Choroid plexus epithelial cell (primary cell): ENCODE results near the gene GNAQ.
A peak's percentile ranks its signal among the peaks of the same experiment; 100 is the strongest.
"Not testable (repeated sequence)": the region's sequence is repeated elsewhere in the genome, so short reads cannot be mapped to it uniquely, and the experiment has no call there.

ENCODE experiments used
- DNase-seq: peaks from one replicate; pipeline ENCODE4 v3.0.0-alpha.2; 2010; ENCODE audit warnings: low read depth
- H3K4me3 ChIP-seq: 2 replicates; pipeline ENCODE4 v1.5.1; 2011; ENCODE audit warnings: low read depth, mild to moderate bottlenecking, control low read depth, low read length, moderate library complexity
- TF ChIP-seq, protein P1 (sequence below): conservative IDR thresholded peaks from 2 replicates; pipeline ENCODE4 v1.5.1; 2011; ENCODE audit warnings: low read depth, mild to moderate bottlenecking, control low read depth, inconsistent platforms, low read length, moderate library complexity

GNAQ gene

DNA sequence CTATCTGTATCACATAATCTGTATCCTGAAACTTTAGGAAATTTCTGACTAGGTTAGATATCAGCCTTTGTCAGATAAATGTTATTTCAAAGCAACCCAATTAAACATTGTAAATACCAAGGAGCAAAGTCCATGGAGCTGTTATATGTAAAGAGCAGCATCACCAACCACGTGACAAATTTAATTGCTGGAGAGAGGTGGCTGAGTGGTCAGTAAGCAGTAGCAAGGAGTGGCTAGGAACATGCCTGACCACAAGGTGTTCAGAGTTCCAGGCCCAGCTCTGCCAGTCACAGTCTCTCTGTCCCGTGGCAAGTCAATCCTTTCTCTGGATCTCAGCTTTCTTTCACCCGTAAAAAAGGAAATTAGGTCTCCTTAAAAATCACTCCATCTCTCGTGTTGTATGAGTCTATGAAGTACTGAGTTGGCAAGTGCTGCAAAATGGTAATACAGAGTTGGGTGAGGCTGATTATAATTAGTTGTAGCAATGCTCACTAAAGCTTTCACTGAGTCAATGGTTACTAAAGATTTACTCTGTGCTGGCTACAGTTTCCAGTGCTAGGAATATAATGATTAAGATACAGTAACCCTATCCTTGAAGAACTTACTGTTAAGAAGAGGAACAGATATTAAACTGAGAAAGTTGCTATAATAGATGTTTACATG lies 166.1 kb downstream of the GNAQ start:
- no peak for DNase-seq
- no peak overlapping the region for H3K4me3 ChIP-seq
- TF ChIP-seq, protein P1, sequence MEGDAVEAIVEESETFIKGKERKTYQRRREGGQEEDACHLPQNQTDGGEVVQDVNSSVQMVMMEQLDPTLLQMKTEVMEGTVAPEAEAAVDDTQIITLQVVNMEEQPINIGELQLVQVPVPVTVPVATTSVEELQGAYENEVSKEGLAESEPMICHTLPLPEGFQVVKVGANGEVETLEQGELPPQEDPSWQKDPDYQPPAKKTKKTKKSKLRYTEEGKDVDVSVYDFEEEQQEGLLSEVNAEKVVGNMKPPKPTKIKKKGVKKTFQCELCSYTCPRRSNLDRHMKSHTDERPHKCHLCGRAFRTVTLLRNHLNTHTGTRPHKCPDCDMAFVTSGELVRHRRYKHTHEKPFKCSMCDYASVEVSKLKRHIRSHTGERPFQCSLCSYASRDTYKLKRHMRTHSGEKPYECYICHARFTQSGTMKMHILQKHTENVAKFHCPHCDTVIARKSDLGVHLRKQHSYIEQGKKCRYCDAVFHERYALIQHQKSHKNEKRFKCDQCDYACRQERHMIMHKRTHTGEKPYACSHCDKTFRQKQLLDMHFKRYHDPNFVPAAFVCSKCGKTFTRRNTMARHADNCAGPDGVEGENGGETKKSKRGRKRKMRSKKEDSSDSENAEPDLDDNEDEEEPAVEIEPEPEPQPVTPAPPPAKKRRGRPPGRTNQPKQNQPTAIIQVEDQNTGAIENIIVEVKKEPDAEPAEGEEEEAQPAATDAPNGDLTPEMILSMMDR = no peak

DNA sequence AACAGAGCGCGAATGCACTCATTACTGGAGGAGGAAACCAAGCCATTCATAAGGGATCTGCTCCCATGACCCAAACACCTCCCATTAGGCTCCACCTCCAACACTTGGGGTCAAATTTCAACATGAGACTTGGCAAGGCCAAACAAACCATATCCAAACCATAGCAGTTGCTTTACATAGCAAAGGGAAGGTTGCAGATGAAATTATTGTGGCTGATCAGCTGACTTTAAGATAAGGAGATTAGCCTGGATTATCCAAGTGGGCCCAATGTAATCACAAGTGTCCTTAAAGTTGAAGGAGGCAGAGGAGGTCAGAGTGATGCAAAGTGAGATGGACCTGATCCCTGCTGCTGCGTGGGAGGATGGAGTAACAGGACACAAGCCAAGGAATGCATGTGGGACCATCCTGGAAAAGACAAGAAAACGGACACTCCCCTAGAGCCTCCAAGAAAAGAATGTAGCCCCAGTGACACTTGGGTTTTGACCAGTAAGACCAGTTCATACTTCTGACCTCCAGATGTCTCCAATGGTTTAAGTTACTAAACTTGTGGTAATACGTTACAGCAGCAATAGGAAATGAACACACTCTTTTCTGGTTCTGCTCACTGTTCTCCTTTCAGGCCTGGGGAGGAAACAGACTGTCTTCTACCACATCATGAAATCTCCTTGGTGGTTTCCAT lies 167.3 kb downstream of the GNAQ start:
- TF ChIP-seq, protein P1 = no peak
- H3K4me3 ChIP-seq = no peak overlapping the region
- DNase-seq = peak; percentile 72

DNA sequence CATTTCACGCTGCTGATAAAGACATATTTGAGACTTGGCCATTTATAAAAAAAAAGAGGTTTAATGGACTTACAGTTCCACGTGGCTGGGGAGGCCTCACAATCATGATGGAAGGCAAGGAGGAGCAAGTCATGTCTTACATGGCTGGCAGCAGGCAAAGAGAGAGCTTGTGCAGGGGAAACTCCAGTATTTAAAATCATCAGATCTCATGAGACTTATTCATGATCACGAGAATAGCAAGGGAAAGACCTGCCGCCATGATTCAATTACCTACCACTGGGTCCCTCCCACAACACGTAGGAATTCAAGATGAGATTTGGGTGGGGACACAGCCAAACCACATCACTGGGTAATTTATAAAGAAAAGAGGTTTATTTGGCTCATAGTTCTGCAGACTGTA lies 168.0 kb downstream of the GNAQ start:
- H3K4me3 ChIP-seq, DNase-seq: not testable (repeated sequence)

DNA sequence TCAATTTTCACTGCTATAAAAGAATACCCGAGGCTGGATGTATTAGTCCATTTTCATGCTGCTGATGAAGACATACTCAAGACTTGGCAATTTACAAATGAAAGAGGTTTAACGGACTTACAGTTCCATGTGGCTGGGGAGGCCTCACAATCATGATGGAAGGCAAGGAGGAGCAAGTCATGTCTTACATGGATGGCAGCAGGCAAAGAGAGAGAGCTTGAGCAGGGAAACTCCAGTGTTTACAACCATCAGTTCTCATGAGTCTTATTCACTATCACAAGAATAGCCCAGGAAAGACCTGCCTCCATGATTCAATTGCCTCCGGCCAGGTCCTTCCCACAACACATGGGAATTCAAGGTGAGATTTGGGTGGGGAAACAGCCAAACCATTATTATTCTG lies 170.7 kb downstream of the GNAQ start:
- not testable (repeated sequence) for H3K4me3 ChIP-seq, DNase-seq

DNA sequence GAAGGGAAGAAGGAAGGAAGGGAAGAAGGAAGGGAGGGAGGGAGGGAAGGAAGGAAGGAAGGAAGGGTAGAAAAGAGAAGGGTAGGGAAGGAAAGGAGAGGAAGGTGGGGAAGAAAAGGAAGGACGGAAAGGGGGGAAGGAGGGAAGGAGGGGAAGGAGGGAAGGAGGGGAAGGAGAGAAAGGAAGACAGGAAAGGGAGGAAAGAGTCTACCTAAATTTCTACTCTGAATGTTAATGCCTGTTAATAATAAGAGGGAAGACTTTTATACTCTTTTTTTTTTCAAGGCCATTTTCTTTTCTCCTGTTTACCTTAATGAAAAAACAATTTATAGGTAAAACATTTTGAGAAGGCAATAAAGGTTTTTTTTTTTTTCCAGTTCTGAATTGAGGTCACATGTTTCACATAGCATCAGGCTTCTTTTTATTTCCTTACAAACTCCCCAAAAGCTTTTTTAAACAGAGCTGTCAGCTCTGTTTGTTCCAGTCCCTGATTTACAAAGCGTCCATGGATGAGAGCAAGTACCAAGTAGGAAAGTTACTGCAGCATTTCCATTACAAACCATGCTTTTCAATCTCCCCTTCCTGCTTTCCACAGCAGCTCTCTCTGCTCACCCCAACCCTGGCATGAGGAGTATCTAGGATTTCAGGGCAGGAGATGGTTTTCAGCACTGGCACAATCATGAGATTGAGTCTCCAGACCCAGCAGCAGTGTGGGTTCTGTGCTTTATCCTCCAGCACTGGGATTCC lies 173.9 kb downstream of the GNAQ start:
- no peak overlapping the region for H3K4me3 ChIP-seq
- no peak for DNase-seq
- TF ChIP-seq, protein P1 = no peak

DNA sequence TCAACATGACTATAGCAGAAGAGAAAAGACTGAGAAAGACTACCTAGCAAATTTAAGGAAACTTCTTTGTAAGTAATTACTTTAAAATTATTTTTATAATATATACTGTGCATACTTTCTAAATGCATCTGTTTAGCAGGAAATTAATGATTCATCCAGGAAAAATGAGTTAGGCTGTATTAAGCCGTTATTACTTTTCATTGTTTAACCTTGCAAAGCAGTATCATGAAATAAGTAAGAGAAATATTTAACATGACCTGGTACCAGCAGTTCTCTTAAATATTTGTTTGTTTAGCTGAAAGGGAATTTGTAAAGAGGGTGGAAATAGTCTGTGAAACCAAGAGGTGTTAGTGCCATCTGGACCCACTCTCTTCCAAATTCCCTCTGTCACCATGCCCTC lies 175.0 kb downstream of the GNAQ start:
- TF ChIP-seq, protein P1 = no peak
- no peak overlapping the region for H3K4me3 ChIP-seq
- peak; percentile 43 for DNase-seq

DNA sequence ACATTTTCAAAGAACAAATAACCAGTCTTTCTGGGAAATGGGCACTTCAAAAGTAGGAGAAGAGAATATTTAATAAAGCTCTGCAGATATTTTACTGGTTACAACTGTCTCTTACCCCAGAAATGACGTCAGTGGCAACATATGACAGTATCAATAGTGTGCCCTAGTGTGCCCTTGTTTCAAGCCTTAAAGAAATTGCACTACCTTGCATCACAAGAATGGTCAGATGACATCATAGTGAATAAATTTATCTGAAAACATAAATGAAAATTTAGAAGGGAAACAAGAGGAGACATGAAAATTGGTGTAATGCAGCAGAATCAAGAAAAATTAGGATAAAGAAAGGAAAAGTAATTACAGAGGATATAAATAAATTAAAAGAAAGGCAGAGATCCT lies 176.7 kb downstream of the GNAQ start:
- DNase-seq = no peak
- TF ChIP-seq, protein P1 = no peak
- H3K4me3 ChIP-seq = no peak overlapping the region
